Uterus (tissue), 4 donors: ENCODE results near the gene OR4M2. TPM values are rescaled to one million over a fixed set of nuclear protein-coding genes. Genes with fewer than 3 reads are reported as not detected.
"Not testable (repeated sequence)": the region's sequence is repeated elsewhere in the genome, so short reads cannot be mapped to it uniquely, and the experiment has no call there.

Source experiments
- DNase-seq, 2 donors: peaks; one replicate each; pipeline ENCODE4 v3.0.0-alpha.2; 2019 to 2020
- H3K27ac ChIP-seq, 2 donors: fragments of 200-600 bp; sonication (generic); 1 replicate in 1 of 2; 2 replicates in 1 of 2; pipeline ENCODE4 v1.5.1; 2016 to 2018
- H3K27me3 ChIP-seq, 2 donors: fragments of 200-600 bp; sonication (generic); one replicate each; pipeline ENCODE4 v1.5.1; 2018 to 2019; ENCODE audit warnings: control low read depth in 1 of 2
- H3K36me3 ChIP-seq, 2 donors: fragments of 200-600 bp; sonication (generic); one replicate each; pipeline ENCODE4 v1.5.1; 2019; ENCODE audit warnings: control low read depth in 1 of 2
- H3K4me1 ChIP-seq, 2 donors: fragments of 200-600 bp; sonication (generic); one replicate each; pipeline ENCODE4 v1.5.1; 2018 to 2019; ENCODE audit warnings: control low read depth in 1 of 2
- H3K4me3 ChIP-seq, 2 donors: fragments of 200-600 bp; sonication (generic); 1 replicate in 1 of 2; 2 replicates in 1 of 2; pipeline ENCODE4 v1.5.1; 2018 to 2019; ENCODE audit warnings: mild to moderate bottlenecking in 1 of 2
- H3K9me3 ChIP-seq, 2 donors: fragments of 200-600 bp; sonication (generic); one replicate each; pipeline ENCODE4 v1.5.1; 2019; ENCODE audit warnings: control low read depth in 1 of 2
- intact Hi-C: fragments of 100-400 bp; cut with DNase I; formaldehyde crosslinking; loops from one replicate; pipeline ENCODE4 v1.15.1; 2023; ENCODE audit warnings: low total_unique reads
- total RNA-seq, 4 donors: library from RNA; depleted of rRNA in 3 of 4; stranded (reverse); fragments of >200 nt in 3 of 4; gene quantifications; one replicate each; pipeline versions ENCODE4 v1.1.0 to v1.2.4, GENCODE V29; 2014 to 2023
- donor health status: DM: yes; HTN: yes; CAD: no.

Gene OR4M2
- total RNA-seq: not detected

- DNase-seq, H3K36me3 ChIP-seq, H3K27me3 ChIP-seq, H3K4me3 ChIP-seq, intact Hi-C loops, H3K4me1 ChIP-seq, H3K27ac ChIP-seq, H3K9me3 ChIP-seq: not testable (repeated sequence)
These were observed at the start of gene OR4M2 for GRCh38 chr15:22080227-22080626. Gene OR4M2 (plus strand): TSS chr15:22080527. CDS start chr15:22080625, 98 bp downstream.

DNA sequence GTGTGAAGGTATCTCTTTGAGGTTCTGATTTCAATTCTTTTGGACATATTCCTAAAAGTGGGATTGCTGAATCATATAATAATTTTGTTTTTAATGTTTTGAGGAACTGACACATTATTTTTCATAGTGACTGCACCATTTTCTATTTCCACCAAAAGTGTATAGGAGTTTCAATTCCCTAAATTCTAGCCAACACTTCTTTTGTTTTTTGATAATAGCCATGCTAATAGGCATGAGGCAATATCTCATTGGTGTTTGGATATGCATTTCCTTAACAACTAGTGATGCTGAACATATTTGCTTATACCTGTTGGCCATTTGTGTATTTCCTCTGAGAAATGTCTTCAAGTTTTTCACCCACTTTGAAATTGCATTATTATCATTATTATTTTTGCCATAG lies 11.1 kb upstream of the OR4M2 start:
- H3K9me3 ChIP-seq, H3K4me3 ChIP-seq, H3K27me3 ChIP-seq, H3K36me3 ChIP-seq, intact Hi-C loops, DNase-seq, H3K27ac ChIP-seq, H3K4me1 ChIP-seq: not testable (repeated sequence)

DNA sequence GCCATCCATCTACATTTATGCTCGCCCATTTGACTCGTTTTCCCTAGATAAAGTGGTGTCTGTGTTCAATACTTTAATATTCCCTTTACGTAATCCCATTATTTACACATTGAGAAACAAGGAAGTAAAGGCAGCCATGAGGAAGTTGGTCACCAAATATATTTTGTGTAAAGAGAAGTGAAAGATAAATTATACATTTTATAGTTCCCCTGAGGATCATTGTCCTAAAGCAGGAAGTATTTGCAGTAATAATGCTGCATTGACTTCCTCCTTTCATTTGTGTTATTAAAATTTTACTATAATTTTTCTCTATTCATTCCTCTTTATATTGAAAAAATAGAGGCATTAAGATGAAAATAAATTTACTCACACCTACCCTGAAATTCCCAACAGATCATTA lies 1.1 kb downstream of the OR4M2 start:
- H3K4me3 ChIP-seq, H3K27me3 ChIP-seq, H3K4me1 ChIP-seq, DNase-seq, H3K9me3 ChIP-seq, H3K36me3 ChIP-seq, intact Hi-C loops, H3K27ac ChIP-seq: not testable (repeated sequence)

DNA sequence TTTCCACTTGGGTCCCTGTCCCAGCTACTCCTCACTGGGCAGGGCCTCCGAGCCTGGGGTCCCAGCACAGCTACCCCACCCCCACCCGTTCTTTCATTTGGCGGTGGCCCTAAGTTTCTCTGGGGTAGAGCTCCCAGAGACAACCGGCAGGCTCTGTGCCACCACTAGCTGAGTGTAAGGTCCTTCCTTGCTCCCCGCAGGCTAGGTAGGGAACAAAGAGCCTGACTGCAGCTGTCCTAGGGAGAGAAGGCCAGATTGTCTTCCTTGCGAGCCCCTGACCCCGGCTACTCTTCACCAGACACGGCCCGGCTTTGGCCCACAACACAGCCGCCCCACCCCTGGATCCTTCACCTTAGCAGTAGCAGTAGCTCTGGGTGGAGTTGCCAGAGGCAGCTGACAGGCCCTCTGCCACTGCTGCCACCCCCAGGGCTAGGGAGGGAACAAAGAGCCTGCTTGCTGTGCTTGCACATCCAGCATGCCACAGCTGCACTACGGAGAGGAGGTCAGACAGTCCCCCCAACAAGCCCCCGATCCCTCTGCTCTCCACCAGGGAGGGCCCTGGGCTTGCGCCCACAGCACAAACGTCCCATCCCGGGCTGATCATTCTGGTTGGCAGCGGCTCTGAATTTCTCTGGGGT lies 18.4 kb downstream of the OR4M2 start:
- H3K4me3 ChIP-seq, DNase-seq, H3K4me1 ChIP-seq, intact Hi-C loops, H3K9me3 ChIP-seq, H3K27me3 ChIP-seq, H3K36me3 ChIP-seq, H3K27ac ChIP-seq: not testable (repeated sequence)

- intact Hi-C loops, H3K27ac ChIP-seq, H3K27me3 ChIP-seq, H3K4me1 ChIP-seq, H3K9me3 ChIP-seq, H3K4me3 ChIP-seq, DNase-seq, H3K36me3 ChIP-seq: not testable (repeated sequence)
These were observed 19.1 kb downstream of the OR4M2 start for GRCh38 chr15:22099289-22099891.

DNA sequence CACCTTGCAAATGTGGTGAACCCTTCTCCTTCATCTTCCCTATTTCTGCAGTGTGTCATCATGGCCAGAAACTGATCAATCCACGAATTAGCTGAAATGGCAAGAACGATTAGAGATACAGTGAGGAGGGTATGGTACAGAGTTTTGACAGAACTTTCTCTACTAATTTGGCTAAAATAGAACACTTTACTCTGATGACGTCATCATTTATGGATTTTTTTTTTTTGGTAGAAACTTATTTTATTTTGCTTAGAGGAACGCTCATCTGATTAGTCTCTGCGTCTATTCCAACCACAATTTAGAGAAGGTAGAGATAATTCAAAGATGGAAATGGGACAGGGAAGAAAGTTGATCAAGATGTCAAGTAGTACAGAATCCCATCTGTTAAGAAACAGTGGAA lies 41.7 kb downstream of the OR4M2 start:
- H3K9me3 ChIP-seq, H3K4me3 ChIP-seq, H3K27ac ChIP-seq, H3K27me3 ChIP-seq, H3K4me1 ChIP-seq, DNase-seq, intact Hi-C loops, H3K36me3 ChIP-seq: not testable (repeated sequence)

Other genes starting within 250 kb of the OR4M2 start
- gene POTEB, start 202.8 kb upstream of the OR4M2 start, total RNA-seq: not detected